Loucy (cell line): ENCODE results near the gene SYT2.
"Not testable (repeated sequence)": the region's sequence is repeated elsewhere in the genome, so short reads cannot be mapped to it uniquely, and the experiment has no call there.

Experiments used
- H2AFZ ChIP-seq: fragments of 200-600 bp; sonication (generic); 2 replicates; pipeline ENCODE4 v1.6.0; 2016; ENCODE audit warnings: antibody characterized with exemption, mild to moderate bottlenecking, low read length, moderate library complexity
- H3F3A ChIP-seq: fragments of 200-600 bp; 2 replicates; pipeline ENCODE4 v1.6.0; 2016; ENCODE audit warnings: antibody characterized with exemption, low read depth, mild to moderate bottlenecking
- H3K27me3 ChIP-seq: fragments of 200-600 bp; sonication (generic); 2 replicates; pipeline ENCODE4 v1.6.1; 2014; ENCODE audit warnings: low read length, mild to moderate bottlenecking; ENCODE audit not compliant: insufficient read depth, poor library complexity, severe bottlenecking
- H3K36me3 ChIP-seq: fragments of 200-600 bp; sonication (generic); 2 replicates; pipeline ENCODE4 v1.6.1; 2016; ENCODE audit warnings: low read length; ENCODE audit not compliant: insufficient read depth
- H3K4me1 ChIP-seq: fragments of 200-600 bp; sonication (generic); 2 replicates; pipeline ENCODE4 v1.5.1; 2014; ENCODE audit warnings: low read length, mild to moderate bottlenecking; ENCODE audit not compliant: insufficient read depth, poor library complexity, severe bottlenecking
- H3K4me2 ChIP-seq: fragments of 200-600 bp; sonication (generic); 2 replicates; pipeline ENCODE4 v1.6.0; 2014; ENCODE audit warnings: antibody characterized with exemption, low read length, low read depth, mild to moderate bottlenecking; ENCODE audit not compliant: poor library complexity, severe bottlenecking
- H3K4me3 ChIP-seq: fragments of 200-600 bp; sonication (generic); 2 replicates; pipeline ENCODE4 v1.5.1; 2014; ENCODE audit warnings: low read length, mild to moderate bottlenecking, mixed read lengths; ENCODE audit not compliant: poor library complexity, severe bottlenecking
- H3K79me2 ChIP-seq: fragments of 200-600 bp; sonication (generic); 2 replicates; pipeline ENCODE4 v1.6.1; 2014; ENCODE audit warnings: low read length; ENCODE audit not compliant: insufficient read depth
- H3K9ac ChIP-seq: fragments of 200-600 bp; sonication (generic); 2 replicates; pipeline ENCODE4 v1.6.0; 2014; ENCODE audit warnings: mild to moderate bottlenecking, low read depth, low read length, moderate library complexity; ENCODE audit not compliant: poor library complexity, severe bottlenecking
- H3K9me2 ChIP-seq: fragments of 200-600 bp; sonication (generic); replicated peaks from 2 replicates; pipeline ENCODE4 v1.6.1; 2016; ENCODE audit warnings: low read depth, low read length, mixed read lengths
- H3K9me3 ChIP-seq: fragments of 200-600 bp; sonication (generic); 2 replicates; pipeline ENCODE4 v1.6.1; 2014; ENCODE audit warnings: mild to moderate bottlenecking, antibody characterized with exemption, low read length, low read depth; ENCODE audit not compliant: insufficient read depth
- H4K20me1 ChIP-seq: fragments of 200-600 bp; sonication (generic); 2 replicates; pipeline ENCODE4 v1.6.0; 2014; ENCODE audit warnings: antibody characterized with exemption, low read length, mild to moderate bottlenecking; ENCODE audit not compliant: insufficient read depth, poor library complexity, severe bottlenecking
- EZH2phosphoT487 ChIP-seq: fragments of 200-600 bp; IDR thresholded peaks from 2 replicates; pipeline ENCODE4 v1.6.1; 2018; ENCODE audit warnings: antibody characterized with exemption, mild to moderate bottlenecking, moderate library complexity, borderline replicate concordance
- TF ChIP-seq, protein P1 (sequence below): fragments of 200-600 bp; sonication (generic); conservative IDR thresholded peaks from 2 replicates; pipeline ENCODE4 v1.5.1; 2014; ENCODE audit warnings: mild to moderate bottlenecking, antibody characterized with exemption, low read length

SYT2 gene

DNA sequence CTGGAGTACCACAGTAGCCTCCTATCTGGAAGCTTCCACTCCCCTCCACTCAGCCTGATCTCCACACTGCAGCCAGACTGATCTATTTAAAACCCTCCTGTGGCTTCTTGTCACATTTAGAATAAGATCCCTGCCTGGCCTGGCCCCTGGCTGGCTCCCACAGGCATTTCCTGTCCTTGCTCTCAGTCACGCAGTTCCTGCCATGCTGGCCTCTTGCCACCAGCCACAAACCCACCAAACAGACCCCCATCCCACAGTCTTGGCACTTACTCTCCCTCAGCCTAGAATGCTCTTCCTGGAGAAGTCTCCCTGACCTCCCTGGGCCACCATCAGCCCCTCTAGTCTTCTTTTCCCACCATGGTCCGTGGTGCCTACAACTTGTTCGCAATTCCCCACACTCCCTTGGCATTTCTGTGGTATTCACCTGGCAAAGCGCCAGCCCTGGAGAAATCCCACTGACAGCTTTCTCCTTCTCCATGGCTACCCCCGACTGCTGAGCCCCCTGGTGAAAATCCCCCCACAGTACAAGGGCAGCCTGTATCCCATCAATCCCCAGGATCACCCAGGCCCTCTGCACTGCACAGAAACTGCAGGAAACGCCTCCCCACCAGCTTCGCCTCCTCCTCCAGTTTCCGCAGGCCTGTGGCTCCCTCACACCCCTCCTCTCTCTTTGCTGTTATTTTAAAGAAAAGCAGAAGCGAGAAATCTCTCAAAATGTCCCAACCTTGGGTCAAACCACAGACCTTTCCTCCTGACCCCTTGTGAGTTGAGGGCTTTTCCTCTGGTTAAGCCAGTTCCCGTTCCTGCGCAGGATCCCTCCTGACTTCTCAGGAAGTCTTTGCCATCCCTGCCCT is 94.5 kb downstream of the SYT2 start:
- H3K27me3 ChIP-seq, result no peaks in the 10 kb centered on the region
- H3K36me3 ChIP-seq, result no peaks in the 10 kb centered on the region
- no peaks in the 10 kb centered on the region for H3K9me2 ChIP-seq
- no peaks in the 10 kb centered on the region for H3K79me2 ChIP-seq
- no peak overlapping the region for H2AFZ ChIP-seq
- H3K4me2 ChIP-seq, result peak overlapping the region; percentile 29
- no peaks in the 10 kb centered on the region for H3F3A ChIP-seq
- TF ChIP-seq, protein P1, sequence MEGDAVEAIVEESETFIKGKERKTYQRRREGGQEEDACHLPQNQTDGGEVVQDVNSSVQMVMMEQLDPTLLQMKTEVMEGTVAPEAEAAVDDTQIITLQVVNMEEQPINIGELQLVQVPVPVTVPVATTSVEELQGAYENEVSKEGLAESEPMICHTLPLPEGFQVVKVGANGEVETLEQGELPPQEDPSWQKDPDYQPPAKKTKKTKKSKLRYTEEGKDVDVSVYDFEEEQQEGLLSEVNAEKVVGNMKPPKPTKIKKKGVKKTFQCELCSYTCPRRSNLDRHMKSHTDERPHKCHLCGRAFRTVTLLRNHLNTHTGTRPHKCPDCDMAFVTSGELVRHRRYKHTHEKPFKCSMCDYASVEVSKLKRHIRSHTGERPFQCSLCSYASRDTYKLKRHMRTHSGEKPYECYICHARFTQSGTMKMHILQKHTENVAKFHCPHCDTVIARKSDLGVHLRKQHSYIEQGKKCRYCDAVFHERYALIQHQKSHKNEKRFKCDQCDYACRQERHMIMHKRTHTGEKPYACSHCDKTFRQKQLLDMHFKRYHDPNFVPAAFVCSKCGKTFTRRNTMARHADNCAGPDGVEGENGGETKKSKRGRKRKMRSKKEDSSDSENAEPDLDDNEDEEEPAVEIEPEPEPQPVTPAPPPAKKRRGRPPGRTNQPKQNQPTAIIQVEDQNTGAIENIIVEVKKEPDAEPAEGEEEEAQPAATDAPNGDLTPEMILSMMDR, result no peak
- no peak for TF ChIP-seq EZH2phosphoT487
- peaks cover 17% of the 10 kb centered on the region for H3K4me1 ChIP-seq
- H3K4me3 ChIP-seq, result no peak overlapping the region
- no peaks in the 10 kb centered on the region for H4K20me1 ChIP-seq
- peak overlapping the region; percentile 14 for H3K9ac ChIP-seq
- H3K9me3 ChIP-seq, result no peaks in the 10 kb centered on the region

DNA sequence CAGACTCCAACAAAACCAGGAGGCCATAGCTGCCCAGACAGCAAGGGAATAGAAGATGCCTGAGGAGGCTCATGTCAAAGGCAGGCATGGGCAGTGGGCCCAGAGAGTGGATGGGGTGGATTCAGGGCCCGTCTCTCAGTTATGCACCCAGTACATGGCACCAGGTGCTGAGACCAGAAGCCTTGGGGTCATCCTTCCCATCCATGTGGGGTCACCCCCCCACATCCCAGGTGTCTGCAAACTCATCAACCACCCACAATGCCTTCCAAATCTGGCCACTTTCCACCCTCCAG is 95.1 kb downstream of the SYT2 start:
- H3K4me2 ChIP-seq, result peak overlapping the region; percentile 29

DNA sequence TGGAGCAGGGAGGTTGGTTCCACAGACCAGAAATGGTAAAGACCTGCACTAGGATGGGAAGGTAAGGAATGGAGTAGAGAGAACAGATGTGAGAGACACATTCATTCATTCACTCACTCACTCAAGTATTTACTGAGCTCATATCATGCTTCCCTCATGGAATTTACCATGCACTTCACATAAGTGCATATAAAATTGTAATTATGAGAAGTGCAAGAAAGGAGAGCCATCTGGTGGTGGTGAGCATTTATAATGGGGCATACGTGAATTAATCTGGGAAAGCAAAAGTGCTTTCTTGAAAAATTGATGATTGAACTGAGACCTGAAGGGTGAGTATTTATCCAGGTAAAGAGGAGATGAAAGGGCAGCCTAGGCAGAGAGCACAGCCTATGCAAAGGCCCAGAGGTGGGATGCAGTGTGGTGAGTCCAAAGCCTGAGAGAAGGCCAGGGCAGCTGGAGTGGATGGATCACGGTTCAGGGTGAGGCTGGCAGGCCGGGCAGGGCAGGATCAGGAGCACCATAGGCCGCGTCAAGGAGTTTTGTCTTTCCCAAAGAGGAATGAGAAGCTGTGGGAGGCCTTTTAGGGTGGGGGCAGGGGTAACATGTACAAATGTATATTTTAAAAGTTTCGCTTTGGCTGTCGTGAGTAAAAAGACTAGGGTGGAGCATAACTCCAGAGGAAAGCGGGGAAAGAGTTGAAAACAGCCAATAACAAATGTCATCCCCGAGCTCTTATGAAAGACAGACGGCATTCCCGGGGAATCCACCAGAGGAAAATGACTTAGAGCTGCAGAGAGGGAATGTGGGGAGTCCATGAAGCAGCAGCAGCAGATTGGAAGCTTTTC is 95.7 kb downstream of the SYT2 start:
- not testable (repeated sequence) for H4K20me1 ChIP-seq, H2AFZ ChIP-seq, H3K9me3 ChIP-seq, H3K36me3 ChIP-seq, H3K9me2 ChIP-seq, H3F3A ChIP-seq, H3K4me3 ChIP-seq, H3K27me3 ChIP-seq, H3K79me2 ChIP-seq
- Histone ChIP-seq H3K9ac (peak overlapping the region; percentile 14), H3K4me2 (peak overlapping the region; percentile 29), H3K4me1 (peaks cover 17% of the 10 kb centered on the region)
- TF ChIP-seq, protein P1, result peak; percentile 47

More for the DNA sequence above, 95.1 kb downstream of the SYT2 start:
- not testable (repeated sequence) for H3K36me3 ChIP-seq, H3K9me2 ChIP-seq, H3K27me3 ChIP-seq, H4K20me1 ChIP-seq, H2AFZ ChIP-seq, H3K79me2 ChIP-seq, H3K9me3 ChIP-seq, H3K4me3 ChIP-seq, H3F3A ChIP-seq
- Histone ChIP-seq H3K4me1 (peaks cover 17% of the 10 kb centered on the region), H3K9ac (peak overlapping the region; percentile 14)
